ENCODE measurements around the gene SPR.

Gene SPR

DNA sequence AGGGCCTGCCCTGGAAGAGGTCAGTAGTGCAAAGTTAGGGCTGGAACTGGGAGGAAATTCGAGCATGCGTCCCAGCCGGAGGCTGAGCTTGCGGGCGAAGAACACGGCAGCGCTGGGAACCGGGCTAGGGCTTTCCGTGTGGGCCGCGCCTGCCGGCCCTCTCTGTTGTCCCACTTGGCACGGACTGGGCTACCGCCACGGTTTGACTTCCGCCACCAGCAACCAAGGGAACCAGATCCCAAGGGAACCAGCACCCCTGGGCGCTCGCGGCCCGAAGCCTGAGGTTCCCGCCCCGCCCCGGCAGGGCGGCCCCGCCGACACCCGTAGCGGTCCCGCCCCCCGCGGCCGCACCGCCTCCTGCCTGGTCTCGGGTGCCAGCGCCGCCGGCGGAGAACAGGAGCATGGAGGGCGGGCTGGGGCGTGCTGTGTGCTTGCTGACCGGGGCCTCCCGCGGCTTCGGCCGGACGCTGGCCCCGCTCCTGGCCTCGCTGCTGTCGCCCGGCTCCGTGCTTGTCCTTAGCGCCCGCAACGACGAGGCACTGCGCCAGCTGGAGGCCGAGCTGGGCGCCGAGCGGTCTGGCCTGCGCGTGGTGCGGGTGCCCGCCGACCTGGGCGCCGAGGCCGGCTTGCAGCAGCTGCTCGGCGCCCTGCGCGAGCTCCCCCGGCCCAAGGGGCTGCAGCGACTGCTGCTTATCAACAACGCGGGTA is at the start of gene SPR:
Gene SPR (plus strand): TSS at position 377 of the 708 bp plus-strand sequence. CDS start 25 bp downstream, at position 402.
- DNase-seq (ENCODE audit: low read depth in 2 of 2) = no peak

GRCh38 chr2:72840066-72840465 is 47.1 kb upstream of the SPR start:
- DNase-seq (ENCODE audit: low read depth in 2 of 2) = no peak

GRCh38 chr2:72841462-72842125 is 45.6 kb upstream of the SPR start:
- DNase-seq (ENCODE audit: low read depth in 2 of 2) = no peak

DNA sequence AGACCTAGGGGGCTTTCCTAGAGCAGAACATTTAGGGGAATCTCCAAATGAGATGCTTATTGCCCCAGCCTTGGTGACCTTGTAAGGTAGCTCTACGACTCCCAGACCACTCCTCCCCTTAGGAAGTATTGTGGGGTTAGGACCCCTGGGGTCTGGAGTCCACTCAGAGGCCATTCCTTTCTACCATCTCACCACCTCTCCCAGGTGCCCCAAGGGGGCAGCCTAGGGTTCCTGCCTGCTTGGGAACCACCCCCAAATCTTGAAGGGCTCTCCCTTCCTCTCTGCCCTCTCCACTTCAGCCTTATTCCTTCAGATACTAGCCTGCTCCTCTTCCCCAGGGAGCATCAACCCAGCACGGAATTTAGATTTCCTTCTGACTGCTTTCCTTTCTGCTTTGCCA is 43.9 kb upstream of the SPR start:
- no peak for DNase-seq (ENCODE audit: low read depth in 2 of 2)

- DNase-seq (ENCODE audit: low read depth in 2 of 2) = no peak
Measured at GRCh38 chr2:72846171-72847095, 40.8 kb upstream of the SPR start.

- DNase-seq (ENCODE audit: low read depth in 2 of 2) = no peak
Measured at GRCh38 chr2:72847534-72848315, 39.5 kb upstream of the SPR start.

DNA sequence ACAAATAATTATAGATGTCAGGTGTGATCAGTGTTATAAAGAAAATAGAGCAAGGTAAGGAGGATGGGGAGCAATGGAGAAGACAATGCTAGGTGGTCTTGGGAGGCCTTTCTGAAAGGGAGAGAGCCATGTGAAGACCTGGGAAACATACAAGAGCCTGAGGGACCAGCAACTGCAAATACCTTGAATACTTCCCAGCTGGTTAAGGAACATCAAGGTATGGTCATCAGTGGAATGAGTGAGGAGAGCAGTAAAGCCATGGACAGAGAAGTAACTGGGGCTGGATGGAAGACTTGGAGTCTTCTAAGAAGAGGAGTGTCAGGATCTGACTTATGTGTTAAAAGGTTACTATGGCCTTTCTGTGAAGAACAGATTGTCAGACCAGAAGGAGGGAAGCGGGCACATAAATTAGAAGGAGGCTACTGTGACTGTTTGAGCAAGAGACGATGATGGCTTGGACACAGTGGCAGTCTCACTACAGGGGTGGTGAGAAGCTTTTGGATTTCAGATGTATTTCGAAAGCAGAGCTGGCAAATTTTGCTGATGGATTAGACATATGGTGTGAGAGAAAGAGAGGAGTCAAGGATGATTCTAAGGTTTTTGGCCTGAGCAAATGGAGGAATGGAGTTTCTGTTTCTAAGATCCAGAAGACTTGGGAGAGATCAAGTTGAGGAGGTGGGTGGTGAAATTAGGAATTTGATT is 38.6 kb upstream of the SPR start:
- no peak for DNase-seq (ENCODE audit: low read depth in 2 of 2)

DNA sequence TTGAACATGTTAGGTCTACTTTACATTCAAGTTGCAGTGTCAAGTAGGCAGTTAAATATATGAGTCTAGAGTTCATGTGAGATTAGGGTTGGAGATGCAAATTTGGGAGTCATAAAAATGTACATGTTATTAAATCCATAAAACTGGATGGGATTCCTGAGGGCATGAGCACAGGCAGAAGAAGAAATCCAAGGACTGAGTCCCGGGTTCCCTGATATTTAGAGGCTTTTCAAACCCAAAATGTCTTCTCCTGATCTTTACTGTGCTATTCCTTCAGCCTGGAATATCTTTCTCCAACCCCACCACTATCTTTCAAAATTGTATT is 38.1 kb upstream of the SPR start:
- no peak for DNase-seq (ENCODE audit: low read depth in 2 of 2)

DNA sequence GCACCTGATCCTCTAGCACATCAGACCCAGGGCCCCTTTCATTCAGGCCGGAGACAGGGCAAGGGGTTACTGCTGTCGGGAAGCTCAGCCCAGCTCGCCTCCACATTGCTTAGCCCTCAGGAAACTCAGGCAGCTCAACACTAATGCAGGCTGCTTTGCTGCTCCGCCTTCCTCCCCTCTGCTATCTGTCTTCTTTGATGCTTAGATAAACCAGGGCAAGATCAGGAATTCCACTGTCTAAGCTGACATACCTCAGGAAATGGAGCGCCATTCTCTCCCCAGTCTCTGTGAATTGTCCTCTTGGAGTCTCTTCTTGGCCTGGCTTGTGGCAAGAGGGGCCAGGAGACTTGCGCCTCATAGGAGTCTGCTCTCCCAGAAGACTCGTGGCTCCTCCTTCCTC is 35.9 kb upstream of the SPR start:
- DNase-seq (ENCODE audit: low read depth in 2 of 2) = no peak

DNA sequence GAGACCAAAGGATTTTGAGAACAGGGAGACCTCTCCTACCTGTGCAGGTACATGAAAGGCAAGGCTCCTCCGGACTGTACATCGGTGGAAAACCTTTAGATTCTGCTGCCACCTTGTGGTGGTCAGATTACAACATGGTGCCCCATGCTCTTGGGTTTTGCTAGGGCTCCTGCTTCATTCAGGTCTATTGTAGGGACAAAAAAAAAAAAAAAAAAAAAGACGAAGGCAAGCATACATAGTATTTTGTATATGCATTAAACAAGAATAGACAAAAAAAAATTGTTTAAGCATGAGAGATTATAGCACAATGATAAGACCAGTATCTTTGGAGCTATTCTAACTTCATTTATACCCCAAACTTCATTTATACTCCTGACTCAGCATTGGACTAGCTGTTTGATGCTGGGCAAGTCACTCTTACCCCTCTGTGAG is 27.4 kb upstream of the SPR start:
- no peak for DNase-seq (ENCODE audit: low read depth in 2 of 2)

DNA sequence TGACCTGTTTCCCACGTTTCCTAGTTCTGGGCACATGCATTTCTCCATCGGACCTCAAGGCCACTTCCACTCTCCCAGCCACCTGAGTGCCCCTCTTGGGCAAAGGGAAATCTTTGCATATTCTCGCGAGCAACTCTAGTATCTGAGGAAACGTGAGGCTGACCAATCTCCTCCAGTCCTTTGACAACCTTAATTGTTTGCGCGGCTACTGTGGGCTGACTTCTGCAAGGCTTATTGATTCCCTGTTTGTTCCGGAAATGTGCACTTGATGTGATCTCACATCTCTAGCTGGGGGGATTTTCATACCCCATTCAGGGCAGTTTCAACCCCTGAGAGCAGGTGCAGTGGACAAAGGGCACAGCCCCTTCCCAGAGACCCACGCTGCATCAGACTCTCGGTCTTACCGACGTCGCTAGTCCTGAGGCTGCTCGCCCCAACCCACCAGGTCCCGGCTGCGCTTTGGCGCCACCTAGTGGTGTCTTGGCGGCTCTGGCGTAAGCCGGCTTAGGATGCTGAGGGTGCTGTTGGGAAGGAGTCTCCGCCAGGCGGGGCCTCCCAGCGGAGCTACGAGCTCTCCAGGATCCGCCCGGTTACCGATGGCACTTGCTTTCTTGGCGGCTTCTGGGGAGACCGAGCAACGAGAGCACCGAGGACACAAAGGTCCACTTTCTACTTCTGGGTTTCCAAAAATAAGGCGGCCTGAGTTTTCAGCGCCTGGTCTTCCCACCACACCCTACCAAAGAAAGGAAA is 24.8 kb upstream of the SPR start:
- DNase-seq (ENCODE audit: low read depth in 2 of 2) = peak; percentile 46 to 54

DNA sequence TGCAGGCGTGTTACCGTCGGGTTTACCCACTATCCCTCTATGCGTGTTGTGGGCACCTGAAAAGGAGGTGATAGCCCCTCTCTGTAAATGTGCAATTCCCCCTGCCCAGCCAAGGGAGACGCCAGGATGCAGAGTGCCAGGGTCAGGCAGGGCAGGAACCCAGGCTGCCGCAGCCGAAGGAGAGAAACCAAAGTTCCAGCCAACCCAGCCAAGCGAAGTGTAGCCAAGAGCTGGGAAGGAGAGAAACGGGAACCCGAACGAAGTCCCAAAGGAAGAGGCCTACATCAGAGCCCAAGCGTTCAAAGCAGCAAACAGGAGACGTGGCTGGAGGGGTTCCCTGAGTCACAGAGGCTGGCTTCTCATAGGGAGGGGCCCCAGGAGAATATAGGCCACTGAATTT is 24.2 kb upstream of the SPR start:
- no peak for DNase-seq (ENCODE audit: low read depth in 2 of 2)

DNA sequence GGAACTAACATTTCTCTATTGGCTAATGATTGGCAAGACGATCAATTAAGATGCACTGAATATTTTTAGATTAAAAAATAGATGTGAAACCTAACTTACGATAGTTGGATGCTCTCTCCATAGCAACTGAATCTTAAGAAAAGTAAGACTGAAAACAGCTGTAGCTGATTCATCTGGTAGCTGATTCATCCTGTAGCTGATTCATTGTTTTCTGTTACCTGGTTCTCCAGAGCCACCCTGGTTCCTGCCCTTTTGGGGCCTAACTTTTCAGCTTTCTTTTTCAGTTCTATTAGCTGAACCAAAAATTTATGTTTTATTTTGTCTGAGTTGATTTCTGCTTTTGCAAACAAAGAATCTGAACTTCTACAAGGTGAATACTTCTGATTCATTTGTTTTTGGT is 22.7 kb upstream of the SPR start:
- DNase-seq (ENCODE audit: low read depth in 2 of 2) = no peak

- DNase-seq (ENCODE audit: low read depth in 2 of 2) = no peak
Measured at GRCh38 chr2:72871060-72871459, 16.1 kb upstream of the SPR start.

DNA sequence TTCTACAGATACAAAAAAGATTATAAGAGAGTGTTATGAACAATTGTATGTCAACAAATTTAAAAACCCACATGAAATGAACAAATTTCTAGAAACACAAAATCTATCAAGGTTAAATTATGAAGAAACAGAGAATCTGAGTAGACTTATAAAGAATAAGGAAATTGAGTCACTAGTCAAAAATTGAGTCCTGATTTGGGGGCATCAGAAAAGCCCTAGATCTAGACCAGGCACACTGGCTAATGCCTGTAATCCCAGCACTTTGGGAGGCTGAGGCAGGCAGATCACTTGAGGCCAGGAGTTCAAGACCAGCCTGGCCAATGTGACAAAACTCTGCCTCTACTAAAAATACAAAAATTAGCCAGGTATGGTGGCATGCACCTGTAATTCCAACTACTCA is 15.3 kb upstream of the SPR start:
- DNase-seq (ENCODE audit: low read depth in 2 of 2) = no peak

DNA sequence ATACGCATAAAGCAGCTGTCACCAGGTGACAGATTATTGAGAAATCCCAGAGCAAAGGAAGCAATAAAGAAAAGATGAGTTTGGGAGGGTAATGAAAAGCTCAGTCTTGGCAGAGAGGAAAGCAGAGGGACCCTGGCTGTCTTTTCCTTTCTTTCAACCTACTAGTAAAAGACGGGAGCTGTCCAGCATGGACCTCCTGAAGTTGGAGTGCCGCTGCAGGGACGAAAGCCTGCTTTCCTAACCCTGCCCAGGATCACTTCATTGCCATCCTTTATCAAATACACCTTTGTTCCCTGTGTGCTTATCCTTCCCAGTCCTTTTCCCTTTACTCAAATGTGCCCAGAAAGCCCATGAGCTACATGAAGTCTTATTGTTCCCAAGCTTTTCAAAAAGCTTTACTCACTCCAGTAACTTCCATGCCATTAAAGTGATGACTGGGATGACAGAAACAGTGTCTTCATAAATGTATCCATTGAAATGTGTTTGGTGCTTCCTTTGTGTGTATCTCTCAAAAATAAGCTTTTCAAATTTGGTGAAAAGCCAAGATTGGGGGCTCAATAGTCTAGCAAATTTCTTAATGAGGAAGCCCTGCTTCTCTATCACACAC is 3.7 kb upstream of the SPR start:
- DNase-seq (ENCODE audit: low read depth in 2 of 2) = no peak

DNA sequence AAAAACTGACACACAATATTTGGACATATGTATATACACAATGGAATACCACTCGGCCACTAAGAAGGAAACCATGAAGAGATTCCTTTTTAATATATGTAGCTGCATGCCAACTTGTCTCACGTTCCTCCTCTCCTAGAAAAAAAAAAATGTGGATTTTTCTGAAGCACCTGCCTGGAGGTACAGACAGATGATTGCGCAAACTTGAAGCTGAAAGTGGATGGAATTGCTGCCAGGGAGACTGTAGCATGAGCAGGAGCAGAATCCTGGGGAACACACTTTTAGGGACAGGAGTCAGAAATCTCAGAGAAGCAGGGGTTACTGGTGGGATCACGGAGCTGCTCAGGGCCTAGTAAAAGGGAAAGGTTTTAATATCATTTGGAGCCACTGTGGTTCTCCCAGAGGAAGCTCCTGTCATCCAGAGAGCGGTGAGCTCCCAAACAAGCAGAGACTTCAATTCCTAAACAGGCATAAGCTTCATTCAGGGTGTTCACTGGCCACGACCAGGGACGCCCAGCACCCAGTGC is 640 bp upstream of the SPR start:
- no peak for DNase-seq (ENCODE audit: low read depth in 2 of 2)

GRCh38 chr2:72887740-72888437 is 681 bp downstream of the SPR start:
- peak in 1 of 2 experiments; percentile 48 for DNase-seq (ENCODE audit: low read depth in 2 of 2)
